KMS-11 (cell line): ENCODE results near the gene PAPPA.

Experiments
- H2AFZ ChIP-seq: fragments of 200-600 bp; sonication (generic); 2 replicates; pipeline ENCODE4 v1.6.1; 2016; ENCODE audit warnings: antibody characterized with exemption, mixed run types, low read depth
- H3K27ac ChIP-seq: fragments of 200-600 bp; sonication (generic); 2 replicates; pipeline ENCODE4 v1.6.1; 2016; ENCODE audit warnings: mild to moderate bottlenecking, mixed run types
- H3K27me3 ChIP-seq: fragments of 200-600 bp; sonication (generic); 2 replicates; pipeline ENCODE4 v1.6.1; 2017; ENCODE audit warnings: mild to moderate bottlenecking, low read depth, mixed run types, moderate library complexity; ENCODE audit not compliant: insufficient read depth
- H3K36me3 ChIP-seq: fragments of 200-600 bp; sonication (generic); 2 replicates; pipeline ENCODE4 v1.6.1; 2017; ENCODE audit warnings: mild to moderate bottlenecking, mixed run types; ENCODE audit not compliant: insufficient read depth
- H3K4me1 ChIP-seq: fragments of 200-600 bp; sonication (generic); 2 replicates; pipeline ENCODE4 v1.6.1; 2016; ENCODE audit warnings: mild to moderate bottlenecking, low read depth, mixed run types; ENCODE audit not compliant: poor library complexity, severe bottlenecking
- H3K4me2 ChIP-seq: fragments of 200-600 bp; sonication (generic); 2 replicates; pipeline ENCODE4 v1.7.0; 2016; ENCODE audit warnings: mild to moderate bottlenecking, mixed run types
- H3K4me3 ChIP-seq: fragments of 200-600 bp; sonication (generic); IDR thresholded peaks from 2 replicates; pipeline ENCODE4 v1.6.1; 2017; ENCODE audit warnings: low read depth, low read length, mixed read lengths; ENCODE audit not compliant: insufficient read depth
- H3K79me2 ChIP-seq: fragments of 200-600 bp; sonication (generic); 2 replicates; pipeline ENCODE4 v1.6.1; 2016; ENCODE audit warnings: low read depth, mixed run types; ENCODE audit not compliant: insufficient read depth
- H3K9ac ChIP-seq: fragments of 200-600 bp; sonication (generic); 2 replicates; pipeline ENCODE4 v1.6.1; 2016; ENCODE audit warnings: mild to moderate bottlenecking, mixed run types
- H4K20me1 ChIP-seq: fragments of 200-600 bp; sonication (generic); 2 replicates; pipeline ENCODE4 v1.6.1; 2016; ENCODE audit warnings: mild to moderate bottlenecking, mixed run types; ENCODE audit not compliant: insufficient read depth
- CTCF ChIP-seq: fragments of 200-600 bp; sonication (generic); conservative IDR thresholded peaks from 2 replicates; pipeline ENCODE4 v1.6.1; 2017; ENCODE audit warnings: low read depth, mild to moderate bottlenecking, antibody characterized with exemption, low read length, moderate library complexity, mixed read lengths

The PAPPA gene

GRCh38 chr9:116425244-116425643, 271.7 kb downstream of the PAPPA start:
- Histone ChIP-seq H3K4me2 (no peak overlapping the region), H3K9ac (no peak overlapping the region), H3K27ac (no peak overlapping the region), H4K20me1 (no peaks in the 10 kb centered on the region), H3K36me3 (no peaks in the 10 kb centered on the region), H2AFZ (no peak overlapping the region), H3K27me3 (no peaks in the 10 kb centered on the region), H3K4me3 (no peak overlapping the region), H3K79me2 (no peaks in the 10 kb centered on the region), H3K4me1 (no peaks in the 10 kb centered on the region)
- no peak for TF ChIP-seq CTCF

GRCh38 chr9:116430849-116431248, 277.3 kb downstream of the PAPPA start:
- no peak overlapping the region for H3K4me3 ChIP-seq
- TF ChIP-seq CTCF = no peak
- H2AFZ ChIP-seq = no peak overlapping the region
- no peak overlapping the region for H3K9ac ChIP-seq
- no peak overlapping the region for H3K27ac ChIP-seq
- H4K20me1 ChIP-seq = no peaks in the 10 kb centered on the region
- no peak overlapping the region for H3K4me2 ChIP-seq
- no peaks in the 10 kb centered on the region for H3K27me3 ChIP-seq
- no peaks in the 10 kb centered on the region for H3K36me3 ChIP-seq
- no peaks in the 10 kb centered on the region for H3K4me1 ChIP-seq
- H3K79me2 ChIP-seq = no peaks in the 10 kb centered on the region

- no peaks in the 10 kb centered on the region for H3K27me3 ChIP-seq
- no peaks in the 10 kb centered on the region for H3K36me3 ChIP-seq
- no peaks in the 10 kb centered on the region for H3K4me1 ChIP-seq
- H3K9ac ChIP-seq = no peak overlapping the region
- no peak overlapping the region for H2AFZ ChIP-seq
- no peak overlapping the region for H3K4me3 ChIP-seq
- H3K27ac ChIP-seq = no peak overlapping the region
- H3K4me2 ChIP-seq = no peak overlapping the region
- H4K20me1 ChIP-seq = no peaks in the 10 kb centered on the region
- TF ChIP-seq CTCF = no peak
- H3K79me2 ChIP-seq = no peaks in the 10 kb centered on the region
Measured at GRCh38 chr9:116432051-116432450, 278.5 kb downstream of the PAPPA start.

GRCh38 chr9:116434314-116434713, 280.7 kb downstream of the PAPPA start:
- no peaks in the 10 kb centered on the region for H4K20me1 ChIP-seq
- H3K9ac ChIP-seq = no peak overlapping the region
- H3K36me3 ChIP-seq = no peaks in the 10 kb centered on the region
- H3K4me2 ChIP-seq = no peak overlapping the region
- TF ChIP-seq CTCF = no peak
- H3K79me2 ChIP-seq = no peaks in the 10 kb centered on the region
- H3K4me3 ChIP-seq = no peak overlapping the region
- no peaks in the 10 kb centered on the region for H3K27me3 ChIP-seq
- no peaks in the 10 kb centered on the region for H3K4me1 ChIP-seq
- no peak overlapping the region for H3K27ac ChIP-seq
- no peak overlapping the region for H2AFZ ChIP-seq

GRCh38 chr9:116435706-116436105, 282.1 kb downstream of the PAPPA start:
- no peaks in the 10 kb centered on the region for H3K79me2 ChIP-seq
- H3K4me3 ChIP-seq = no peak overlapping the region
- no peak for TF ChIP-seq CTCF
- no peak overlapping the region for H3K4me2 ChIP-seq
- no peak overlapping the region for H3K27ac ChIP-seq
- no peak overlapping the region for H3K9ac ChIP-seq
- no peaks in the 10 kb centered on the region for H4K20me1 ChIP-seq
- H3K4me1 ChIP-seq = no peaks in the 10 kb centered on the region
- no peaks in the 10 kb centered on the region for H3K27me3 ChIP-seq
- no peaks in the 10 kb centered on the region for H3K36me3 ChIP-seq
- no peak overlapping the region for H2AFZ ChIP-seq
